ENCODE data around the gene KY. TPM values are rescaled to one million over a fixed set of nuclear protein-coding genes. Genes with fewer than 3 reads are reported as not detected.

Gene KY
- total RNA-seq, 3 donors from 2014 or later, result 0.33 to 1.2 TPM; not detected in 1

GRCh38 chr3:134656211-134656800, 5.5 kb upstream of the KY start:
- intact Hi-C loops (cut with DNase I; ENCODE audit: low total_unique reads), result no loop called here
- no peaks in the 10 kb centered on the region for H3K27me3 ChIP-seq
- no peak overlapping the region for H3K4me3 ChIP-seq
- no peak overlapping the region for H3K27ac ChIP-seq
- TF ChIP-seq CTCF (IDR thresholded peaks at IDR 0.05) (no peak), POLR2A (IDR thresholded peaks at IDR 0.05) (no peak)
- H3K36me3 ChIP-seq, result no peaks in the 10 kb centered on the region
- no peak for DNase-seq (ENCODE audit: low spot score in 2 of 2)
- no peaks in the 10 kb centered on the region for H3K9me3 ChIP-seq
- peaks cover 0 to 3% of the 10 kb centered on the region in 2 donors for H3K4me1 ChIP-seq

- no peak for TF ChIP-seq POLR2AphosphoS5 (IDR thresholded peaks at IDR 0.05)
- no peak for TF ChIP-seq CTCF (IDR thresholded peaks at IDR 0.05)
- no peak for TF ChIP-seq POLR2A (IDR thresholded peaks at IDR 0.05)
- Histone ChIP-seq H3K27me3 (no peaks in the 10 kb centered on the region), H3K27ac (no peak overlapping the region), H3K36me3 (no peaks in the 10 kb centered on the region), H3K4me1 (peaks cover 0 to 6% of the 10 kb centered on the region in 2 donors), H3K4me3 (no peak overlapping the region), H3K9me3 (no peaks in the 10 kb centered on the region)
- intact Hi-C loops (cut with DNase I; ENCODE audit: low total_unique reads), result loop anchor here (2.0 kb wide), 1 partner anchor 59 kb away; no protein-coding TSS in a partner anchor
- no peak for DNase-seq (ENCODE audit: low spot score in 2 of 2)
Observed at GRCh38 chr3:134655706-134656105, 4.9 kb upstream of the KY start.

- Histone ChIP-seq H3K27me3 (no peaks in the 10 kb centered on the region), H3K4me3 (no peak overlapping the region), H3K9me3 (no peaks in the 10 kb centered on the region), H3K36me3 (no peaks in the 10 kb centered on the region), H3K27ac (no peak overlapping the region), H3K4me1 (peaks cover 0 to 6% of the 10 kb centered on the region in 2 donors)
- TF ChIP-seq CTCF (IDR thresholded peaks at IDR 0.05), result no peak
- TF ChIP-seq POLR2A (IDR thresholded peaks at IDR 0.05), result no peak
- no peak for TF ChIP-seq POLR2AphosphoS5 (IDR thresholded peaks at IDR 0.05)
- intact Hi-C loops (cut with DNase I; ENCODE audit: low total_unique reads), result loop anchor here (2.0 kb wide), 1 partner anchor 57 kb away; no protein-coding TSS in a partner anchor
- DNase-seq (ENCODE audit: low spot score in 2 of 2), result no peak
Observed at GRCh38 chr3:134654031-134654430, 3.2 kb upstream of the KY start.

GRCh38 chr3:134652886-134653630, 2.2 kb upstream of the KY start:
- TF ChIP-seq POLR2A (IDR thresholded peaks at IDR 0.05) (no peak), CTCF (IDR thresholded peaks at IDR 0.05) (no peak), POLR2AphosphoS5 (IDR thresholded peaks at IDR 0.05) (no peak)
- intact Hi-C loops (cut with DNase I; ENCODE audit: low total_unique reads), result no loop called here
- Histone ChIP-seq H3K36me3 (no peaks in the 10 kb centered on the region), H3K4me3 (no peak overlapping the region), H3K9me3 (no peaks in the 10 kb centered on the region), H3K27ac (peak overlapping the region in 1 of 2 donors; percentile 66), H3K4me1 (peaks cover 0 to 6% of the 10 kb centered on the region in 2 donors), H3K27me3 (no peaks in the 10 kb centered on the region)
- DNase-seq (ENCODE audit: low spot score in 2 of 2), result no peak

GRCh38 chr3:134652409-134652831, 1.6 kb upstream of the KY start:
- no peak for DNase-seq (ENCODE audit: low spot score in 2 of 2)
- H3K4me3 ChIP-seq, result no peak overlapping the region
- H3K4me1 ChIP-seq, result peaks cover 0 to 6% of the 10 kb centered on the region in 2 donors
- no peaks in the 10 kb centered on the region for H3K36me3 ChIP-seq
- no peaks in the 10 kb centered on the region for H3K27me3 ChIP-seq
- no peaks in the 10 kb centered on the region for H3K9me3 ChIP-seq
- no peak for TF ChIP-seq POLR2AphosphoS5 (IDR thresholded peaks at IDR 0.05)
- no peak for TF ChIP-seq CTCF (IDR thresholded peaks at IDR 0.05)
- TF ChIP-seq POLR2A (IDR thresholded peaks at IDR 0.05), result no peak
- intact Hi-C loops (cut with DNase I; ENCODE audit: low total_unique reads), result no loop called here
- H3K27ac ChIP-seq, result peak overlapping the region in 1 of 2 donors; percentile 66

Measured in breast epithelium (tissue), 4 donors.